Stimulated activated CD4-positive, alpha-beta T cell treated with anti-CD3 and anti-CD28 coated beads, Interleukin-4, amount 100 ng/mL, for 1 hour (primary cell): ENCODE measurements around the gene C15orf39.
A peak's percentile ranks its signal among the peaks of the same experiment; 100 is the strongest.
"Not testable (repeated sequence)": the region's sequence is repeated elsewhere in the genome, so short reads cannot be mapped to it uniquely, and the experiment has no call there.

ENCODE experiments used
- DNase-seq: peaks from one replicate; pipeline ENCODE4 v3.0.0-alpha.2; 2020

The C15orf39 gene

DNA sequence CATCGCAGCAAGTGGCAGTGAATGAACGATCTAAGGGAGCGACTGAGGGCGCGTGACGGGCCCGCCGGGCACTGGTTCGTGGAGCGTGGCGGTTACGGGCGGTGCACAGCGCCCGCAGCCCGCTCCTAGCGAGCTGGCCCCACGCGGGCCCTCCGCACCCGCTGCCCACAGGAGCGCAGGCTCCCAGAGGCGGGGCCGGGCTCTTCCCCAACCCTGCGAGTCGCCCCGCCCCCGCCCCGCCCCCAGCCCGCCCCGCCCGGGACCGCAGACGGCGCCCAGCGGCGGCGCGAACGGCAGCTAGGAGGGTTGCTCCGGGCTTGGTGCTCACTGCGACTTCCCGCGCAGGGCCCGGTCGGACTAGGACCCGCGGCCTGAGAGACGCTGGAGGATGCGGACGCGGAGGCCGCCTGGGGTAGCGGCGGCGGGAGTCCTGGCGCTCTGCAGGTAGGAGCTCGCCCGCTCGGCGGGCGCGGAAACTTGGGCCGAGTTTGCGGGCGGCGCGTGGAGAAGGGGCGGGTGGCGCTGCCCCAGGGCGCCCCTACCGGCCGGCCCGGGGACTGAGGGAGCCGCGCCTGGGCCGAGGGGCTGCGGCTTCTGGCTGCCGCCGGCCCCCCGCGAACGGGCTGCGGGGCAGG is at the start of gene C15orf39:
TSS of gene C15orf39 (plus strand) at position 267 of the 635 bp plus-strand sequence. CDS start 4,167 bp downstream, outside the sequence.
- DNase-seq: peak; percentile 78

- DNase-seq: no peak
Measured at GRCh38 chr15:75152382-75153079, 49.2 kb upstream of the C15orf39 start.

DNA sequence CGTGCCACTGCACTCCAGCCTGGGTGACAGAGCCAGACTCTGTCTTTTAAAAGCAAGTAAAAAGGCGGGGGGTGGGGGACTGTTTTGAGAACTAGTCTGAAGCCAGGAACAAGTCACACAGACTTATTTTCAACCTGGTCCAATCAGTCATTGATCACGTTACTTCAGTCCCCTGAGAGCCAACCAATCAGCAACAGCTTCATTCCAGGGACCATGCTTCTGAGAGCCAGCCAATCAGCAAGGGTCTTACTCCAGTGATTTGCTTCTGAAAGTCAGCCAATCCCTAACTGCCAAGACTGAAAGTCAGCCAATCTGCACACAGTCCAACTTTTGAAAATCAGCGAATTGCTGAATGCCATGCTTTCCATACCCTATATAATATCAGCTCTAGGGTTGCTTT is 48.6 kb upstream of the C15orf39 start:
- DNase-seq: no peak

DNA sequence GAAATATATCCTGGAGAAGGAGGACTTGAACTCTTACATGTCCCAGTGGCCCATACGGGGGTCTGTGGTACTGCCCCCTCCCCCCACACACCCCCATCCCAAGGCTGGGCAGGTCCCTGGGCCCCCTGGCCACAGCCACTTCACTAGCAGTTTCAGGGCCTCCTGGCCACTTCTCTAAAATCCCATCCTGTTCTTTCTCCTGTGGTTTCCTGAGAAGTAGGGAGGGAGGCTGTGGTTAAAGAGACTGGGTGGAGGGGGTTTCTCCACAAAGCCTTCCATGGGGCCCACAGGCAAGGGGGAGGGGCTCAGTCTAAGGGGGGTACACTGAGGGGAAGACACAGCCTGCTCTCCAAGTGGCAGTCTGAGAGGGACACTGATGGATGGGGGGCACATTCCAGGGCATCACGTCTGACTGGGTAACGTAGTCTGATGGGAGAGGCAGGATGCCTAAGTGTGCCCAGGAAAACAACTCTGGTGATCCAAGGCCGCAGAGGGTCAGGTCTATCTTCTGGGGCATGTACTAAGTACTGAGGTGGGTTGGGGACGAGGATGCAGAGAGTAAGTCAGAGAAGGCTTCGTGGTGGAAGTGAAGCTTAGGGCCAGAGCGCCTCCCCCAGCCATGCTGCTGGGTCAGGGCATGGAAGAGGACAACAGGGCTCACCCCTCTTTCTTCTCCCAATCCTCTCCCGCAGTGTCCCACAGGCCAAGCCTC is 48.0 kb upstream of the C15orf39 start:
- DNase-seq: no peak

DNA sequence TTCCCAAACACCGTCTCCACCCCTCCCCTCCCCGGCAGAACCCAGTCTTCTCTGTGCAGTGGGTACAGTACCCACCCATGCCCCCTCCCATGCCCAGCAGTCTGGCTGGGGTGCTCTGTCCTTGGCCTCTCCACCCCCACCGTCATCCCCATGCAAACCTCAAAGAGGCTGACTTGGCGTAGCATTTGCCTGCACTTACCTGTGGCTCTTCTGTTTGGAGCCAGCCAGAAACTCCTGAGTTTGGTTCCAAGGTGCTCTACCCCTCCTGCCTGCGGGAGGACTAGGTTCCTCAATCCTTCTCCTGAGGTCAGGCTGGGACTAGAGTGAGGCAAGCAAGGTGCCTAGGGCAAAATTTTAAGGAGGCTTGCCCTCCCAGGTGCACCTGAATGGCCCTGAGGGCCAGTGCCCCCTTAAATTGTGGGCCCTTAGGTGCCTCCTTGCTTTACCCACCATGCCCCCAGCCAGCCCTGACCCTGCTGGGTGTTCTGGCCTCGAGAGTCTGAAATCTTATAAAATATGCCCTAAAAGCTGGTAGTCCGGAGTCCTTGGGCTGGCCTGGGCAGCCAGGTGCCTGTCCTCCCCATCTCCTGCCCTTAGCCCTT is 47.1 kb upstream of the C15orf39 start:
- DNase-seq: no peak

DNA sequence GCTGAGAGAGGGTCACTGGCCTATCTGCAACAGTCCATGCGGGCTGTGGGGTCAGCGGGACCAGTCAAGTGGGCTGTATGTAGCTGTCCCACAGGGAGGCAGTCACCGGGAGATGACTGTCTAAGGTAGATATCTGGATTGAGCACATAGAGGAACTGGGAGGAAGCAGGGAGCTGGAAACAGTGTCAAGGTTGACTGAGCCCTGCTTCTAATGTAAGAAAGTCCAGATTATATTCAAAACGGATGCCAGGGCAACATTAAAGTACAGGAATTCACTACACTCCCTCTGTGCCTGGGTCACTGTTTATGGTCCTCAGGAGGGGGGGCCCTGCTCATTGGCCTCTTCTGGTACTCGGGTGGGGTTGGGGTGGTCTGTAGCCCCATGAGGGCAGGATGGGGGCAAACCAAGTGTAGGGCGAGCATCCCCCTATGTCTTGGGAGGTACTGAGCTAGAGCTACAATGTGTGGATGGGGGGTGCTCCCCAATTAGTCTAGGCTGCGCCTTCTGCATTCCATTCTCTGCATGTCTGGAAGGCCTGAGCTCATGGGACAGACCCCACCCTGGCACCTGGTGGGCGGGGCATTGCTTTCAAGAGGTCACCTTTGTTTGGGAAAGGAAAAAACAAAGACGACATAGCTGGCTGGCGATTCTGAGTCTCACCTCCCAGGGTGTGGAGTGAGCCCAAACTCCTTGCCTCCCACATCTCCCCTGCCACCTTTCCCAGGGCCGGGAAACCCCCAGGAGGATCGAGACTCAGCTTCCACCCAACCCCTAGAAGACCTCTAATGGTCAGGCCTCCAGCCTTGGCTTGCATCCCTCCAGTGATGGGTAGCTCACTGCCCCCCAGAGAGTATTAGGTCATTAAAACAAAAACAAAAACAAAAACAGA is 45.1 kb upstream of the C15orf39 start:
- DNase-seq: no peak

- DNase-seq: no peak
Measured at GRCh38 chr15:75158402-75158801, 43.3 kb upstream of the C15orf39 start.

- DNase-seq: no peak
Measured at GRCh38 chr15:75159244-75159643, 42.4 kb upstream of the C15orf39 start.

GRCh38 chr15:75161106-75161916 is 40.4 kb upstream of the C15orf39 start:
- no peak for DNase-seq

- DNase-seq: no peak
Measured at GRCh38 chr15:75161917-75162414, 39.7 kb upstream of the C15orf39 start.

- DNase-seq: no peak
Measured at GRCh38 chr15:75163150-75163564, 38.5 kb upstream of the C15orf39 start.

DNA sequence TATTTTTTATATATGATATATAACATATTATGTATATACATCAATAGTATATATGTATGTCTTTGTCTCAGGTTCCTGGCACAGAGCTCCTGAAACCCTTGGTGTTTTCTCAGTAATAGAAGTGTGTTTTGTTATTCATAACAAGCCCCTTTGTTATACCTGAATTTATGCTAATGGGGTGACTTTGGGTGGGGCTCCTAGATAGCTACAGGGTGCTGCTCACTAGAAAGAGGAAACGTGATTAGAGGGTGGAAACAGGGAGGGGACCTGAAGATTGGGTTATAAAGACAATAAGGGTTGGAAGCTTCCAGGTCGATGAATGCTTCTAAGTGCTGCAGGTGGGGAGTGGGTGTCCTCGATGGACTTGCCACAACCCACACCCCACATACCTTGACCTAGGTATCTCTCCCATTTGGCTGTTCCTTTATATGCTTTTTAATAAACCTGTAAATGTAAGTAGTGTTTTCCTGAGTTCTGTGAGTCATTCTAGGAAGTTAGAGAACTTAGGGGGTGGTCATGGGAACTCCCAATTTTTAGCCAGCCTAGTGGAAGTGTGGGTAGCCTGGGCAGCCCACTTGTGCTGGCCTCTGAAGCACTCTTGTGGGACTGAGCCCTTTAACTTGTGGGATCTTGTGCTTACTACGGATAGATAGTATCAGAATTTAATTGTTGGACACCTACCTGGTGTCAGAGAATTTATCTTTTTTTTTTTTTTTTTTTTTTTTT is 36.9 kb upstream of the C15orf39 start:
- DNase-seq: no peak

GRCh38 chr15:75166489-75167063 is 35.1 kb upstream of the C15orf39 start:
- DNase-seq: not testable (repeated sequence)

GRCh38 chr15:75167588-75168350 is 33.9 kb upstream of the C15orf39 start:
- no peak for DNase-seq

GRCh38 chr15:75168374-75168773 is 33.3 kb upstream of the C15orf39 start:
- no peak for DNase-seq

GRCh38 chr15:75170203-75170602 is 31.5 kb upstream of the C15orf39 start:
- DNase-seq: no peak

- DNase-seq: no peak
Measured at GRCh38 chr15:75170711-75171341, 30.9 kb upstream of the C15orf39 start.

GRCh38 chr15:75171408-75171807 is 30.3 kb upstream of the C15orf39 start:
- DNase-seq: no peak

DNA sequence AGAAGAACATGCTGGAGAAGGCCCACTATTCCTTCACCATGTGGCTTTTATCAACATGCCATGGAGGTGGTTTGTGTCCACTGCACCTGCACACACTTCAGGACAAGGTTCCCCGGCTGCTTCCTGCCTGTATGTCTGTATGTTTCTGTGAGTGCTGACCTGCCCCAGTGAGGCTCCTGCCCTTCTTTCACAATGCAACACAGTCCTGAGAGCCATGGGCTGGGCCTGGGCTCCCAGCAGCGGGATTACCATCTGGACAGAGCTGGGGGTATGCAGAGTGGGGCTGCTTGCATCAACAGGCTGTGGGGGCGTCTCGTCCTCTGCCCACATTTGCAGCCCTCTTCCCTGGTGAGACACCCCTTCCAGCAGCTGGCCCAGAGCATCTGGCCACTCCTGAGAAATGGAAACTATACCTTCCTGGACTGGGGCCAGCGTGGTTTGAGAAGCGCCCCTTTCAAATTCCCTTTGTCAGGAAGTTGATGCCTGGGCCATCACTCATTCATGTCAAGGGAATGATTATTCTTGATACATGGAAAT is 29.3 kb upstream of the C15orf39 start:
- DNase-seq: no peak
